CD4-positive, alpha-beta T cell treated with Interleukin-6 for 4 hours (primary cell): ENCODE results near the gene CCDC34.

Experiments used
- DNase-seq: peaks from one replicate; pipeline ENCODE4 v3.0.0-alpha.2; 2020; ENCODE audit warnings: mixed read lengths

The CCDC34 gene

GRCh38 chr11:27392278-27393114, 29.5 kb upstream of the CCDC34 start:
- no peak for DNase-seq

- no peak for DNase-seq
These were observed 28.5 kb upstream of the CCDC34 start for GRCh38 chr11:27391331-27392015.

GRCh38 chr11:27390318-27391295, 27.6 kb upstream of the CCDC34 start:
- DNase-seq = no peak

GRCh38 chr11:27388869-27389268, 25.9 kb upstream of the CCDC34 start:
- no peak for DNase-seq

GRCh38 chr11:27388001-27388400, 25.0 kb upstream of the CCDC34 start:
- no peak for DNase-seq

- no peak for DNase-seq
These were observed 24.3 kb upstream of the CCDC34 start for GRCh38 chr11:27387362-27387761.

- DNase-seq = no peak
These were observed 23.3 kb upstream of the CCDC34 start for GRCh38 chr11:27386181-27386845.

GRCh38 chr11:27385245-27385644, 22.2 kb upstream of the CCDC34 start:
- no peak for DNase-seq

- DNase-seq = no peak
These were observed 21.2 kb upstream of the CCDC34 start for GRCh38 chr11:27384227-27384626.

- DNase-seq = no peak
These were observed 20.6 kb upstream of the CCDC34 start for GRCh38 chr11:27383645-27384044.

- DNase-seq = no peak
These were observed 18.2 kb upstream of the CCDC34 start for GRCh38 chr11:27381238-27381666.

- no peak for DNase-seq
These were observed 17.8 kb upstream of the CCDC34 start for GRCh38 chr11:27380771-27381170.

- DNase-seq = no peak
These were observed 16.4 kb upstream of the CCDC34 start for GRCh38 chr11:27379449-27379848.

- DNase-seq = no peak
These were observed 12.4 kb upstream of the CCDC34 start for GRCh38 chr11:27375370-27375769.

- DNase-seq = no peak
These were observed 11.0 kb upstream of the CCDC34 start for GRCh38 chr11:27373856-27374602.

- no peak for DNase-seq
These were observed 10.4 kb upstream of the CCDC34 start for GRCh38 chr11:27373392-27373791.

- no peak for DNase-seq
These were observed 9.1 kb upstream of the CCDC34 start for GRCh38 chr11:27372164-27372563.

- DNase-seq = no peak
These were observed 8.5 kb upstream of the CCDC34 start for GRCh38 chr11:27371489-27371888.

GRCh38 chr11:27370374-27370773, 7.4 kb upstream of the CCDC34 start:
- DNase-seq = no peak

- no peak for DNase-seq
These were observed 4.9 kb upstream of the CCDC34 start for GRCh38 chr11:27367881-27368280.

GRCh38 chr11:27363576-27364117, 632 bp upstream of the CCDC34 start:
- DNase-seq = no peak
